Measurements from ENCODE around the gene TLE1.
"Not testable (repeated sequence)": the region's sequence is repeated elsewhere in the genome, so short reads cannot be mapped to it uniquely, and the experiment has no call there.

The TLE1 gene

GRCh38 chr9:81598811-81599210 is 90.5 kb downstream of the TLE1 start:
- DNase-seq = no peak

GRCh38 chr9:81598123-81598497 is 91.2 kb downstream of the TLE1 start:
- DNase-seq = no peak

- DNase-seq = no peak
These were observed 91.8 kb downstream of the TLE1 start for GRCh38 chr9:81597419-81598122.

- DNase-seq = no peak
These were observed 92.5 kb downstream of the TLE1 start for GRCh38 chr9:81596679-81597418.

- DNase-seq = no peak
These were observed 93.3 kb downstream of the TLE1 start for GRCh38 chr9:81595887-81596543.

- not testable (repeated sequence) for DNase-seq
These were observed 94.1 kb downstream of the TLE1 start for GRCh38 chr9:81595293-81595692.

GRCh38 chr9:81594415-81594814 is 94.9 kb downstream of the TLE1 start:
- DNase-seq = no peak

- no peak for DNase-seq
These were observed 96.5 kb downstream of the TLE1 start for GRCh38 chr9:81592887-81593266.

- DNase-seq = no peak
These were observed 97.6 kb downstream of the TLE1 start for GRCh38 chr9:81591791-81592190.

GRCh38 chr9:81590688-81591087 is 98.7 kb downstream of the TLE1 start:
- DNase-seq = no peak

GRCh38 chr9:81589819-81590218 is 99.5 kb downstream of the TLE1 start:
- DNase-seq = no peak

GRCh38 chr9:81589392-81589791 is 100.0 kb downstream of the TLE1 start:
- no peak for DNase-seq

GRCh38 chr9:81588148-81588871 is 101.0 kb downstream of the TLE1 start:
- no peak for DNase-seq

- DNase-seq = no peak
These were observed 102.6 kb downstream of the TLE1 start for GRCh38 chr9:81586786-81587185.

- DNase-seq = no peak
These were observed 104.1 kb downstream of the TLE1 start for GRCh38 chr9:81585191-81585763.

GRCh38 chr9:81584099-81584498 is 105.2 kb downstream of the TLE1 start:
- no peak for DNase-seq

- no peak for DNase-seq
These were observed 107.4 kb downstream of the TLE1 start for GRCh38 chr9:81581986-81582385.

GRCh38 chr9:81579381-81579780 is 110.0 kb downstream of the TLE1 start:
- no peak for DNase-seq

GRCh38 chr9:81578606-81579005 is 110.7 kb downstream of the TLE1 start:
- no peak for DNase-seq

GRCh38 chr9:81575956-81576355 is 113.4 kb downstream of the TLE1 start:
- no peak for DNase-seq

GRCh38 chr9:81574405-81574804 is 114.9 kb downstream of the TLE1 start:
- no peak for DNase-seq

GRCh38 chr9:81573415-81574321 is 115.7 kb downstream of the TLE1 start:
- no peak for DNase-seq

Measured in NCI-H526 (cell line).